Measurements from ENCODE around the gene TIRAP. TPM values are rescaled to one million over a fixed set of nuclear protein-coding genes. Genes with fewer than 3 reads are reported as not detected.

Gene TIRAP
- total and polyA plus RNA-seq, 2 of the 8 experiments (the other 6 are each of a cell fraction or from before 2014, with no cell fraction given), result 5.3 TPM

DNA sequence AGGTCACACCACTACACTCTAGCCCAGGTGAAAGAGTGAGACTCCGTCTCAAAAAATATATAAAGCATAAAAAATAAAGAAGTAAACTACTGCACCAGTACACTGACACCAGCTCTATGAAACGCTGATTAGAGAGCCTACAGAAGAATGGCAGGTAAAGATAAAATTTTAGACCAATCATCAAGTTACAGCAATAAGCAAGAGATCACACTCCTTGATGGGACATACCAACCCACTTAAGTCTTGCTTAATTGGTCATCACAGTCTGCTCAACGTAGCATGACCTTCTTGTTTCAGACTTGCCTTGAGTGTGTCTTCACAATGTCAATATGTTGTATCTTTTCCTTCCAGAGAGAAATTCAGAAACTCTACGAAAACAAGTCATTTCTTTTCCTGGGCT is 26.7 kb upstream of the TIRAP start:
- Histone ChIP-seq H2BK20ac (ENCODE audit: low read length) (no peak overlapping the region), H3K4ac (replicated peaks; ENCODE audit: insufficient read length, low read depth, low read length) (no peak overlapping the region), H3K4me2 (ENCODE audit: insufficient read depth in 1 of 2, low read depth in 2 of 2, low read length in 2 of 2) (no peak overlapping the region), H3K4me3 (ENCODE audit: extremely low read depth in 1 of 4, insufficient read depth in 2 of 4, low read depth in 3 of 4, low read length in 4 of 4) (no peak overlapping the region), H3K56ac (replicated peaks; ENCODE audit: insufficient read length, low read depth, low read length) (no peak overlapping the region), H3K27me3 (replicated peaks in 1 of 4; ENCODE audit: control insufficient read depth in 3 of 4, extremely low read depth in 1 of 4, insufficient read depth in 3 of 4, low read length in 3 of 4) (no peaks in the 10 kb centered on the region), H3K9ac (replicated peaks in 1 of 4; ENCODE audit: extremely low read depth in 1 of 4, low read depth in 3 of 4, low read length in 3 of 4) (no peak overlapping the region), H3K4me1 (replicated peaks in 1 of 4; ENCODE audit: control insufficient read depth in 3 of 4, insufficient read depth in 4 of 4, low read length in 3 of 4) (no peaks in the 10 kb centered on the region), H4K91ac (replicated peaks; ENCODE audit: insufficient read length, low read length) (no peak overlapping the region), H4K5ac (ENCODE audit: insufficient read length, low read depth, low read length) (no peak overlapping the region), H3K18ac (ENCODE audit: extremely low read depth, low read length) (no peak overlapping the region), H4K8ac (ENCODE audit: extremely low read depth, insufficient read depth, low read length) (no peak overlapping the region), H3K79me1 (ENCODE audit: low read depth, low read length) (no peaks in the 10 kb centered on the region), H3K79me2 (ENCODE audit: control insufficient read depth in 1 of 2, insufficient read depth in 2 of 2, low read length in 2 of 2) (no peaks in the 10 kb centered on the region), H2AFZ (ENCODE audit: low read length) (no peak overlapping the region), H3K23ac (ENCODE audit: insufficient read length) (no peak overlapping the region), H3K9me3 (ENCODE audit: insufficient read depth in 2 of 2, low read depth in 1 of 2, low read length in 1 of 2) (no peaks in the 10 kb centered on the region), H4K20me1 (replicated peaks in 1 of 2; ENCODE audit: control insufficient read depth in 1 of 2, insufficient read depth in 2 of 2, low read length in 2 of 2) (peaks cover 0 to 3% of the 10 kb centered on the region in 2 experiments), H3K36me3 (ENCODE audit: control insufficient read depth in 2 of 4, insufficient read depth in 4 of 4, low read length in 3 of 4) (peaks cover 4 to 45% (median 28%) of the 10 kb centered on the region in 4 experiments), H2BK12ac (ENCODE audit: low read depth, low read length) (no peak overlapping the region), H2BK5ac (ENCODE audit: low read depth, low read length) (no peak overlapping the region), H3K14ac (ENCODE audit: insufficient read length) (no peak overlapping the region), H3K23me2 (ENCODE audit: low read depth, low read length) (no peaks in the 10 kb centered on the region), H3K27ac (ENCODE audit: low read depth, low read length) (no peak overlapping the region), H2BK15ac (ENCODE audit: low read length) (no peak overlapping the region), H2AK5ac (ENCODE audit: low read depth, low read length) (no peak overlapping the region), H2BK120ac (replicated peaks; ENCODE audit: low read depth, low read length) (no peak overlapping the region)
- 89% methylated on average over 4 of the region's 4 CpGs; no CpG with 5 or more reads in 1 of the 2 experiments for WGBS, 2 experiments (ENCODE audit: extremely low coverage in 1 of 2, insufficient coverage in 1 of 2, insufficient read length in 1 of 2, insufficient replicate concordance in 2 of 2, low coverage in 1 of 2, low lambda C conversion rate in 2 of 2, missing lambda C conversion rate in 1 of 2)
- ChIA-PET POLR2A (ENCODE audit: partially characterized antibody) (interaction anchor here (0.7 to 2.1 kb wide), 3 partner anchors 9 to 16 kb away, joined by 3 to 7 read pairs (median 4); partner anchors contain the start of gene SRPRA), CTCF (ENCODE audit: partially characterized antibody) (interaction anchor here (1.3 kb wide), 1 partner anchor 30 kb away, joined by 3 read pairs; no protein-coding TSS in a partner anchor)
- FAIRE-seq (no peak), DNase-seq (ENCODE audit: low read depth in 1 of 2, low spot score in 2 of 2) (no peak)
- TF ChIP-seq, protein P1, sequence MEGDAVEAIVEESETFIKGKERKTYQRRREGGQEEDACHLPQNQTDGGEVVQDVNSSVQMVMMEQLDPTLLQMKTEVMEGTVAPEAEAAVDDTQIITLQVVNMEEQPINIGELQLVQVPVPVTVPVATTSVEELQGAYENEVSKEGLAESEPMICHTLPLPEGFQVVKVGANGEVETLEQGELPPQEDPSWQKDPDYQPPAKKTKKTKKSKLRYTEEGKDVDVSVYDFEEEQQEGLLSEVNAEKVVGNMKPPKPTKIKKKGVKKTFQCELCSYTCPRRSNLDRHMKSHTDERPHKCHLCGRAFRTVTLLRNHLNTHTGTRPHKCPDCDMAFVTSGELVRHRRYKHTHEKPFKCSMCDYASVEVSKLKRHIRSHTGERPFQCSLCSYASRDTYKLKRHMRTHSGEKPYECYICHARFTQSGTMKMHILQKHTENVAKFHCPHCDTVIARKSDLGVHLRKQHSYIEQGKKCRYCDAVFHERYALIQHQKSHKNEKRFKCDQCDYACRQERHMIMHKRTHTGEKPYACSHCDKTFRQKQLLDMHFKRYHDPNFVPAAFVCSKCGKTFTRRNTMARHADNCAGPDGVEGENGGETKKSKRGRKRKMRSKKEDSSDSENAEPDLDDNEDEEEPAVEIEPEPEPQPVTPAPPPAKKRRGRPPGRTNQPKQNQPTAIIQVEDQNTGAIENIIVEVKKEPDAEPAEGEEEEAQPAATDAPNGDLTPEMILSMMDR (IDR thresholded peaks at IDR 0.05; ENCODE audit: control extremely low read depth in 1 of 3, insufficient read depth in 1 of 3, low read depth in 1 of 3, low read length in 3 of 3), result no peak
- TF ChIP-seq JUN (IDR thresholded peaks at IDR 0.05; ENCODE audit: low read depth, low read length) (no peak), HDAC6 (IDR thresholded peaks at IDR 0.05; ENCODE audit: low read depth, low read length) (no peak)

Measured in H1 (cell line).